GM21576 (cell line): ENCODE data around the gene IPMK.
A peak's percentile ranks its signal among the peaks of the same experiment; 100 is the strongest.

Experiments
- ATAC-seq: cut with Tn5 transposase; IDR thresholded peaks from one replicate; pipeline ENCODE4 v1.9.1; 2021; ENCODE audit warnings: mild to moderate bottlenecking, moderate library complexity; ENCODE audit not compliant: unreplicated experiment

The IPMK gene

DNA sequence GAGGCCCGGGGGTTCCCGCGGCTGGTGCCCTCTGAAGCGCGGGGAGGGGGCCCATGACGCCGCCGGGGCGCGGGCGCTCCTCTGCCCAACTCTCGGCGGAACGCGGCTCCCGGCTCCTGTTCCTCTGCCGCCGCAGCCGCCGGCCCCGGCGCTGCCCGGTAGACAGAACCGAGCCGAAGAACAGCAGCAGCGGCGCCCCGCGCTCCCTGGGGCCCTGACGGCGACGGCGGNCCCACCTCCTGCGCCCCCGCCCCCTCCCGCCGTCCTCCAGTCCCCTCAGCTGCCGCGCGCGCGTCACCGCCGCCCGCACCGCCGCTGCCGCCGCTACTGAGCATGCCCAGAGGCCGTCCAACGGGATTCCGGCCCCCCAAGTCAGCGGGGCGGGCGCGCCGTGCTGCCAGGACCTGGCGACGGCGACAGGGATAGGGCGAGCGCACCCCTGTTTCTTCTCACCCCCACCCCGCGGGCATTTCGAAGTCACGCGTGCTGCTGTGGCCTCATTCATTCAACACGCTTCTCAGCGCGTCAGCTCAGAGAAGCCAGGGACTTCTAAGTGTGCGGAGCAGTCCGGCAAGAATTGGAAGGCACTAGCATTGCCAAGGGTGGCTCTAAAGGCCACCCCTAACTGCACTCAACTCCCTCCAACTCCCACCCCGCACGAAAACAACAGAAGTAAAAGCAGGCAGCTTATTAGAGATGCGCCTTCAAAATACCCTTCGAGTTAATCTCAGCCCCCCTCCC is at the start of gene IPMK:
IPMK (minus strand) TSS at position 182 of the 741 bp plus-strand sequence. CDS start 283 bp downstream, outside the sequence.
- peak; percentile 58 for ATAC-seq

DNA sequence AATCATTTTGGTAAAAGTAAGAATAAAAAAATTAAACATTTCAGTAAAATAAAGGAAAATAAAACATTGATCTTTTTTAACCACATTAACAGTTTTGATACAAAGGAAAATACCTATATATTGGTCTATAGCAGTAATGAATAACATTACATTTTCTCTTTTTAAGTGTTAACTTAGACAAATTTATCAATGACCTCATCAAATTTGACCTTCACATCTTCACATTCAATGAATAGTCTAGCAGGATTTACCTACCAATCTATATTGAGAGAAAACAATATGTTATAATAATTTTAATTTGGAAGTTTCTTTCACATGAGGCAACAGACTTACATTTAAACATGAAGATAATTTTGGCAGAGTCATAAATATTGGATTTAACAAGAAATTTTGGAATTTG is 49.2 kb upstream of the IPMK start:
- ATAC-seq = no peak

DNA sequence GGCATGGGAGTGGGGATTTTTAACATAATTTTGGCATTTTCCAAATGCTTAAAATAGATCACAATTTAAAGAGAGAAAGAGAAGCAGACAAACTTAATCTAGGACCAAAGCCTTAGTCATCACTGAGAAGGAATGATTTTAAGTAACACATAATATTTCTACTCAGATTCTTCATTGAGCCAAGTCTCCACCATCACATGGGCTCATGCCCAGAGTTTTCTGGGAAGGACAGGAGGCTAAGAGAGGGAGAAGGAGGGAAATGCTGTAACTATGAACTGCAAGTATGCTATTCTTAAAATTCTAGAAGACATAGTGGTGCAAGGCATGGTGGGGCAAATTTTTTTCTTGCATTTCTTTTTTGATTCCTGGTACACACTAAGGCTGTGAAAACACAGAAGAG is 43.3 kb upstream of the IPMK start:
- no peak for ATAC-seq

DNA sequence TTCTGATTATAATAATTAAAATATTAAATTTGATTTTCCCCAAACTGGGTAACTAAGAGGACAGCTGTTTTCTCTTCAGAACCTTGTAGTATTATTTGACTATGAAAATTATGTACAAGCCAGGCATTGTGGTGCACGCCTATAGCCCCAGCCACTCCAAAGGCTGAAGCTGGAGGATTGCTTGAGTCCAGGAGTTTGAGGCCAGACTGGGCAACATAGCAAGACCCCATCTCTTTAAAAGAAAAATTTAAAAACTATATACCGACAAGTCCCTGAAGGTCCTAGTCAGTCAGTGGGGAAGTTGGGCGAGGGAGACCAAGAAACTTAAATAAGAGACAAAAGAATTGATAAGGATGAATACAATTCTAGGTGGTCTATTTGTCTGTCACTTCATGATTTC is 40.0 kb upstream of the IPMK start:
- ATAC-seq = no peak

DNA sequence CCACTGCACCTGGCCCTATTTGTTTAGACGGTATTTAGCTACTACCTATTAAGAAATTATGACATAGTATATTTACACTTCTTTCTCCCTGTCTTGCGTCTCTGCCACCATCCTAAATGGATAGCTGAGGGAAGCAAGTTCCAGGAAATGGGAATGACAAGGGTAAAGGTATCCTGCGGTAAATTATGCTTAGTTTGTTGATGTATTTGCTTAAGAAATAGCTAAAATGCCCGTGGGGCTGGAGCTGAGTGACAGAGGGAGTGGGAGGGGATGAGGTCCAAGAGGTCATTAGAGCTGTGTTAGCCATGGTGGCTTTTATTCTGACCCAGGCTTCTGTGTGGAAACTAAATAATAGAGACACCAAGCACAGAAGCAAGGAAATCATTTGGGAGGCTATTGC is 38.1 kb upstream of the IPMK start:
- no peak for ATAC-seq

DNA sequence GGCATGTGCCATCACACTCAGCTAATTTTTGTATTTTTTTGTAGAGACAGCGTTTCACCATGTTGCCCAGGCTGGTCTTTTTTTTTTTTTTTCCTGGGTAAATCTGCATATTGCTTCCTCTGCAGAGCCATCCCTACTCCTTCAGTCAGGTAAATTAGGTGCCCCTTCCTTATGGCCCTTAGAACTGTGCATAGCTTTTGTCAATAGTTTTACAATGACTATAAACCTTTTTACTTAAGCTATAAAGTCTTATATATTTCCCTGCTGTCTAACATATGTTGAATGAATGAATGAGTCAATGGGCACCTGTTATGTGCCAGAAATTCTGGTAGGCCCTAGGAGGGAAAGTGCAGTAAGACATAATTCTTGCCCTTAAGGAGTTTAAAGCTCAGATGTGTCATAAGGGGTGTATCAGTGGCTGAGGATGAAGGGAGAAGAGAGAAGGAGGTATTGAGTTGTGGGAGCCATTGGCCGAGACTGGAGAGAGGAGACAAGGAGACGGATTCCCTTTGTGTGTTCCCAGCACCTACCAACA is 36.5 kb upstream of the IPMK start:
- no peak for ATAC-seq

DNA sequence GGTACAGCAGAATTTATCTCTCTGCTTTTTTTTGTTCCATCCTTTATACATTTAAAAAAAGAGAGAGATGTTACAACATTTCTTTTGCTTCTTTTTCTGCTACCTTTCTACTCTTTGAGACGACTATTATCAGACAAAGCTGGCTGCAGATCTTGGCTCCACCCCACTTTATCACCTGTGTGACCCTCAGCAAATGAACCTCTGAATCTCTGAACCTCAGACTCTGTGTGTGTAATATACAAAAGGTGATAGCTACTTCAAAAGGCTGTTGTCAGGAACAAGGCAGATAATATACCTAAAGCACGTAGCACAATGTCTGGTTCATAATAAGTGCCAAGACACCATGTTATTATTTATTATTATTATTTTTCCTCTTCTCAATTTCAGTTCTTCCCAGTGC is 34.6 kb upstream of the IPMK start:
- ATAC-seq = no peak

DNA sequence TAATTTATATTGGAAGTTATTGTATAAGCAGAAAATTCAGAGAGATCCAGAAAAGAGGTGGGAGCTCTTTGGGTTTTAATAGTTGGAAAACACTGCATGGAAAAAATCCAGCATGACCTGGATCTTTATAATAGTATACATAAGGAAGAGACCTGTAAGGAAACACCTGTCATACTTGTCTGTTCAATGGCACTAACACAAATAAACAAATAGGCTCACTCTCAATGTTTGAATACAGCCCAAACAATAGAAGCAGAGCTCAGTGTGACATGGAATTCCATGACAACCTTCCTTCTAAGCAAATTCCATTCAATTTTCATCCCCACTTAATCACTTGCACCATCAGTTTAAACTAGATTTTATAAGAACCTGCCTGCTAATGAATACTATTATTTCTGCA is 33.0 kb upstream of the IPMK start:
- ATAC-seq = no peak

DNA sequence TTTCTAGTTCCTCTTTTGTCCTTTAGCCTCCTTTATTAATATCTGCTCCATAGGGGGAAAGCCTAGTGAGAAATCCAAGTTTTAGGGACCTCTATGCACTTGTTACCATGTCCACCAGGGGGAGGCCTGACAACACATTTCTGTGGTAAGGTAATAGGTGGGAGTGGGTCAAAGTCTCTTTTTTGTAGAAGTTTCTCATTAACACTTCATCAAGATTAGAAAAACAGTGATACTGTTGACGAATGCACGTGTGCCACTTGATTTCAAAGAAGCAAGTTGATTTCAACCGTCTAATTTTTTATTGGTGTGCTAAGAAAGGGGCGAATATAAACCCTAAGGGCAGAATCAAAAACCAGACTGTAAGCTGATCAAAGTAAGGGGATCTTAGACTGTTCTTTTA is 31.9 kb upstream of the IPMK start:
- ATAC-seq = peak; percentile 89

DNA sequence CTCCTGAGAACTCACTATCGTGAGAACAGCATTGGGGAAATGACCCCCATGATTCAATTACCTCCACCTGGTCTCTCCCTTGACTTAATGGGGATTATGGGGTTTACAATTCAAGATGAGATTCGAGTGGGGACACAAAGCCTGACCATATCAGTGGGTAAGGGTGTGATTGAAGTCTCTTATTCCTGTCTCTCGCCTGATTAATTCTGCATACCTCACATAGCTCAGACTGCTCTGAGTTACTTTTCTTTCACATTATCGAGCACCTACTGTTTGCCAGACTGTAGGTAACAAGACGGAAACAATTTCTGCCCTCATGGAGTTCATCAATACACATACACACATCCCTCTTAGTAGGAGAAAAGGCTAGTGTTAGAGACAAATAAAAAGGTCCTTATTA is 26.3 kb upstream of the IPMK start:
- ATAC-seq = no peak

DNA sequence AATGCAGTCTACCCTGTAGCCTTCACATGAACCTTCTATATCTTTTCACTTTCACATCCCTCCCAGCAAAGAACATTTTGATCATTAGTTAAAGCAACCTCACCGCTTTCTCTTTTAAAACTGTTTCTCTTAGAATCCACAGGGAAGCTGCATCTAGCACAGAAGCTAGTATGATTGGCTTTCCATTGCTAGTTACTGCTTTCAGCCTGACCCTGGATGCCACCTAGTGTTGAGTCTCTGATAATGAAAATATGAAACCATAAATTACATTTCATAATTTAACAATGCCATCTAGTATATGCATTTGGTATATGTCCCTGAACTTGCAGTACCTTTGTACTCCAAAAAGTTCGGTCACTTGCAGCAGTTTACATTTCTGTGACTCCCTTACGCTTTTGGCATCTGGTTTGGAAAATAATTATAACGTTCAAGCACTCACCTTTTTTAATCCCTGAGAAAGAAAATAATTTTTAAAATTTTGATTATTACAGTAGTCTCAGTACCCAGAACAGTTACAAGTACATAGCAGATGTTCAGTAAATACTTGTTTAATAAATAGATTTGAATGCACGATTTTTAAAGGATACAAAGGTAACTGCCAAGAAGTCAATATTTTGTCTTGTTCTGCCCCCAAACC is 24.0 kb upstream of the IPMK start:
- ATAC-seq = peak; percentile 91

DNA sequence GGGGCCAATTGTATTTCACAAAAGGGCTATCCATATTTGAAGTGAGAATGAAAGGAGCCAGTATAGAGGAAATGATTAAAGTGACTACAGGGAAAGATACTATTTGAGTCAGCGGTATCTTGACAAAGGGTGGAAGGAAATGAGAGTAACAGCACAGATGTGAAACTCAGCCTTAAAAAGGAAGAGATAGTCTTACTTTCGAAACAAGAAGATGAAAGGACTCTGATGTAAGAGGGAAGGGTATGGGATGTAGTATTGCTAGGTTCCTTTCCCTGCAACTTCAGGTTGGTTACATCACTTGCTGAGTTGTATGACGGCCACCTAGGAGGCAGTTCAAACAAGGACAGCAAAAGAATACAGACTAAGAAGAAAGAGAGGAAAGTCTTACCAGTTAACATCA is 14.9 kb upstream of the IPMK start:
- ATAC-seq = peak; percentile 98

DNA sequence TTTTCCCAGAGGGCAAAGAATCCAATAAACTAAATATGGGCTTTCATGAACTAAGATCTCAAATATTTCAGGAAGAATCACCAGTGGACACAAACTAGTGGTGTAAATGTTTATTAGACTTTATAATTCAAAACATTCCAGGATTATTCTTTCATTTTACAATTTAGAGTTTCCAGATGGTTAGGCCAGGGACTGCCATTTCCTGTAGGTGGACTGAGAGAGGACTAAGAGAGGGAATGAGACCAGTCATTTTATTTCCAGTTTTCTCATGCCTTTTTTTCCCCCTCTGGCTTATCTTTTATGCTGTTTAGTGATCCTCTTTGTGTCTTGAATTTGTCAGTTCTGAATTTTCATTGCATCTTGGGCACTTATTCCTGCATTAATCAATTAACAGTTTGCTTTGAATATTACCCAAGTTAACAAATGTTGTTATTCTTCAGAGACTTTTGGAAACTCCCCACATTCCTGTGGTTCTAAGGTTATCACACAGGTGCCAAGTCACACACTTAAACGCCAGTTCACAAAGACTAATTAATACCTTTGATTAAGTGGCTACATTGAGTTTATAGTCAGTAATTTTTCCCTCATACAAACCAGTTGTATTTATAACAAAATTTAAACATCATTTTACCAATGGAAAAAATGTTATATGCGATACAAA is 13.5 kb upstream of the IPMK start:
- no peak for ATAC-seq

DNA sequence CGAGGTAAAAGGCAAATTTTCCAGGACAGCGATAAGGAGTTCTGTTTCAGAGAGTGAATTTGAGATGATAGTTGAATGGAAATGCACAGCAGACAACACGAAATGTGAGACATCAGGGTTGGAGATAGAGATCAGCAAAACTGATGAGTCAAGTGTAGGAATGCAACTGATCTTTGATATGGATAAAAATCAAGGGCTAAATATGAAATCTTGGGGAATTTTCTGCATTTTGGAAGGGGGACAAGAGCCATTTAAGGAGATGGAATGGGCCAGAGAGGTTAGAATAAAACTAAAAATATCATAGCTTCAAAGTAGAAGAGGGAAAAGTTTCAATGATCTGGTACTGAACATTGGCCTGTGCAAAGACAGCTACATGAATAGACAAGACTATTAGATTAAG is 12.8 kb upstream of the IPMK start:
- ATAC-seq = no peak

DNA sequence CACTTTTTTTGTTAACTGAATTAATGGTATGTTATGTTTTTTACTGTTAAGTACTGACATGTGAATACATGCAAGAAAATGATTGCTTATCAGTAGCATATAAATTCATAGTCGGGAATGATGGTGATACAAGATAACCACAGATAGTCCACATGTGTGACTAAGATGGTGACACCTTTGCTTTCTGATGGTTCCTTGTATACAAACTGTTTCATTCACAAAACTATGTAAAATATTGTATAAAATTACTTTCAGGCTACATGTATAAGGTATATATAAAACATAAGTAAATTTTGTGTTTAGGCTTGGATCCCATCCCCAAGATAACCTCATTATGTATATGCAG is 11.2 kb upstream of the IPMK start:
- no peak for ATAC-seq

DNA sequence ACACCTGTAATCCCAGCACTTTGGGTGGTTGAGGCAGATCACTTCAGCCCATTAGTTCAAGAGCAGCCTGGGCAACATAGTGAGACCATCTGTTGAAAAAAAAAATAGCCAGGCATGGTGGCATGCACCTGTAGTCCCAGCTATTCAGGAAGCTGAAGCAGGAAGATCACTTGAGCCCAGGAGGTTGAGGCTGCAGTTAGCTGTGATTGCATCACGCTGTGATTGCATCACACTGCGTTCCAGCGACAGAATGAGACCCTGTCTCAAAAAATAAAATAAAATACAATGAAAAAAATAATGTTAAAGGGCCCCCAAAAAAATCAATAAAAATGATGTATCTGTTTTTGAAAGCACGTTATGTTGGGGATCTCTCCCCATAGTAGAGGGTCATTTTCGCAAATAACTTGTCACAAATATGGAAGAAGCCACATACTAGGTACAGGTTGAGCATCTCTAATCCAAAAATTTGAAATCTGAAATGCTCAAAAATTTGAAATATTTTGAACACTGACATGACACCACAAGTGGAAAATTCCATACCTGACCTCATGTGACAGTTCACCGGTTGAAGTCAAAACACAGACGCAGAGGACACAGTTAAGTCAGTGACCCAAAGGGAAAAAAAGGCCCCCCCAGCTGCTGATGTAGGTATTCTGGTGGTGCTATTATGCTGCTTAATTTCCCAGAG is 10.7 kb upstream of the IPMK start:
- no peak for ATAC-seq

DNA sequence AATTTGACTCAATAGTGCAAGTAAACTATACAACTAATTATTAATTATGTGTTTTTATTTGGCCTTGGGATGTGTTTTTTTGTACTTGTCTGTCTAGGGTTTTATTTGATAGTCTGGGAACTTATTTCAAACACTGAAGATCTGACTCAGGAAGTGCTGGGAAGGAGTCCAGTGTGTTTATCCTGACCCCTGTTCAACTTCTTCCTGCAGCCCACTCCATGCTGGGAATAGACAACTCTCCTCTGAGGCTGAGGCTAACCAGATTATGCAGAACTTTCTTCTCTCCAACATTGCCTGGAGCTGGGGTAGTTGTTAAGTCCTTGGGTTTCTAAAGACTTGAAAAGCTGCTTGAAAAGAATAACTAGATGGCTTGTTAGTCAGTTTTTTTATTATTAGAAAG is 8.2 kb upstream of the IPMK start:
- no peak for ATAC-seq

DNA sequence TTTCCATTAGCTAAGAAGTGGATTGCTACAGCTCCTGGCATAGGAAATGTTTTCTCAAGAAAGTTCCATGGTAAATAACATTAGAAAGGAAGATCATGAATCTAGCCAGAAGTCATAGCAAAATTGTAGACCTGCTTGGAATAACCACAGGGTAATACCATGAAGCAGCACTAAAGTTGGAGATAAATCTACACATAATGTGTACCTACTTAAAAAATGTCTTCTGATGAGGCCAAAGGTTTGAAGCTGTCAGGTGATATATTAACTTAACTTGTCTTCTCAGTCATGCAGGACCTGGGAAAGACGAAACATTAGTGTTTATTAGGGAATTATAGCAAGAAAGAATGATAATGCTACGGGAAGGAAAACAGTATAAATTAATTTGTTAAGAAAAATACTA is 7.6 kb upstream of the IPMK start:
- ATAC-seq = no peak

DNA sequence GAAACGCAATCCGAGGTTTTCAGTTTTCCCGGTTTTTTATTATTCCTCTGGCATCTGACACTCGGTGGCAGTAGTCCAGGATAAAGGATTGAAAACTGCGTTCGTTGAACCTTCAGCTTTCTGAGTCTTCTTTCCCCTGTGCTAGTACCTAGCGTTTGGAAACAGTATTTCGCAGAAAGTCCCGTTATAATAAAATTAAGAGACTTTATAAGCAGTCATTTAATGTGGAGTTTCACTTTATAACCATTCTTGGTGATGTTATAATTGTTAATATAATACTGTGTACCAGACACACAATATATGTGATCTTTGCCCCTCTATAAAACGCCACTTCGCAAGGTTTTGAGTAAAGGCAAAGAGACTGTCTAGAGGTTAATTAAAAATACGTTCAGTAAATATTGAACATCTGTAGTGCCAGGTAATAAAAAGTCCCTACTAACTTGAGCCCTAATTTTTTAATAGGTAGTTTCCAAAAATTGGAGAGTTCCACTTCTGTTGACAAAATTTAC is 2.1 kb upstream of the IPMK start:
- no peak for ATAC-seq

DNA sequence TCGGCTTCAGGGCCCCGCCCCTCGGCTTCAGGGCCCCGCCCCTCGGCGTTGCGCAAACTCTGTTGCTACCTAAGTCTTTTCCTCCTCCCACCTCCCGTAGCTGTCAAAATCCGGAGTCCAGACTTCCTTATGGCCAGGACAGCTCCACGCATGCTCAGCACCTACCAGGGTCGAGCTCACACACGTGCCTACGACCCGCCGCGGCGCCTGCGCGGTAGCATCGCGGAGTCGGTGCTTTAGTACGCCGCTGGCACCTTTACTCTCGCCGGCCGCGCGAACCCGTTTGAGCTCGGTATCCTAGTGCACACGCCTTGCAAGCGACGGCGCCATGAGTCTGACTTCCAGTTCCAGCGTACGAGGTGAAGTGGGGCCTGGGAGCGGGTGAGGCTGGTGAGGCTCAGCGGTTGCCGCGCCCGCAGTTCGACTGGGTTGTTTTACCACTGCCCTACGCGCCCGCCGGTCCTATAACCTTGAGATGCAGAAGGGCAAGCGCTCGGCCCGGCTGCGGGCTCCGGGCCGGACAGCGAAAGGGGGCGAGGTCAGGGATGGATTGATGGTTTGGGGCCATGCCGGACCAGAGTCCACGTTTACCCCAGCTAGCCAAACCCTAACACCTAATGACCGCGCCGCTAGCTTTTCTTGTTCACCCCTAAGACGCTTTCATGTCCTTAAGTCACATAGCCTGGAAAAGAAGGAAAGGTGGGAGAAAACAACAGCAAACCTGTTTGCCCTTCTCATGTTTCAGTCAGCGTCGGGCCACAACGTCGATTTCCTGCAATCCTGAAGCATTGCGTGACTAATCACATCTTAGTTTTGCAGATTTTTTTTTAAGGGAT is 1.5 kb upstream of the IPMK start, which contains the start of gene CISD1:
CISD1 (plus strand) TSS at position 217 of the 836 bp plus-strand sequence; CDS start at position 329, 112 bp downstream.
- peak; percentile 65 for ATAC-seq
